C4-2B (cell line): ENCODE results near the gene SFXN5.

Experiments
- H3K27ac ChIP-seq: fragments of 450-650 bp; 2 replicates; pipeline ENCODE4 v1.5.1; 2017
- CTCF ChIP-seq: fragments of 450-650 bp; conservative IDR thresholded peaks from 2 replicates; pipeline ENCODE4 v1.5.1; 2017; ENCODE audit warnings: mild to moderate bottlenecking
- ZFX ChIP-seq: fragments of 450-650 bp; IDR thresholded peaks from 2 replicates; pipeline ENCODE4 v1.6.1; 2017

Gene SFXN5

GRCh38 chr2:73004889-73005596 lies 66.5 kb downstream of the SFXN5 start:
- TF ChIP-seq ZFX, result no peak
- H3K27ac ChIP-seq, result no peak overlapping the region

- TF ChIP-seq ZFX (no peak), CTCF (no peak)
- no peak overlapping the region for H3K27ac ChIP-seq
Observed at GRCh38 chr2:73004466-73004865, 67.0 kb downstream of the SFXN5 start.

- H3K27ac ChIP-seq, result no peak overlapping the region
- no peak for TF ChIP-seq CTCF
- TF ChIP-seq ZFX, result no peak
Observed at GRCh38 chr2:73003027-73003426, 68.5 kb downstream of the SFXN5 start.

- TF ChIP-seq ZFX (no peak), CTCF (no peak)
- no peak overlapping the region for H3K27ac ChIP-seq
Observed at GRCh38 chr2:73000808-73001570, 70.5 kb downstream of the SFXN5 start.

- H3K27ac ChIP-seq, result no peak overlapping the region
Observed at GRCh38 chr2:72999729-73000725, 71.5 kb downstream of the SFXN5 start.

GRCh38 chr2:72998724-72999123 lies 72.8 kb downstream of the SFXN5 start:
- TF ChIP-seq CTCF, result no peak
- no peak overlapping the region for H3K27ac ChIP-seq

More at GRCh38 chr2:72999729-73000725, 71.5 kb downstream of the SFXN5 start:
- no peak for TF ChIP-seq ZFX
- TF ChIP-seq CTCF, result no peak

- no peak for TF ChIP-seq ZFX
- no peak overlapping the region for H3K27ac ChIP-seq
Observed at GRCh38 chr2:72998234-72998651, 73.3 kb downstream of the SFXN5 start.

GRCh38 chr2:72996117-72996502 lies 75.4 kb downstream of the SFXN5 start:
- TF ChIP-seq CTCF, result no peak
- TF ChIP-seq ZFX, result no peak
- no peak overlapping the region for H3K27ac ChIP-seq
